ENCODE results near the gene UNK. TPM values are rescaled to one million over a fixed set of nuclear protein-coding genes. Genes with fewer than 3 reads are reported as not detected.
A peak's percentile ranks its signal among the peaks of the same experiment; 100 is the strongest.

Gene UNK
- total and polyA plus RNA-seq, 9 of the 15 experiments (the other 6 are each of a cell fraction or from before 2014, with no cell fraction given): 12.8 to 38.6 (median 24.8) TPM

- TF ChIP-seq ZBTB9 (CRISPR knock-in tag; IDR thresholded peaks at IDR 0.05) (peak; percentile 72), FOSL1 (tag; conservative IDR thresholded peaks at IDR 0.05) (peak; percentile 72), TSC22D4 (tag; IDR thresholded peaks at IDR 0.05) (no peak), ZNF445 (CRISPR knock-in tag; IDR thresholded peaks at IDR 0.05; ENCODE audit: low read depth) (no peak), ZNF24 (IDR thresholded peaks at IDR 0.05) (no peak), C11orf30 (IDR thresholded peaks at IDR 0.05; ENCODE audit: low read depth) (no peak), TOE1 (IDR thresholded peaks at IDR 0.05; ENCODE audit: borderline replicate concordance) (peak; percentile 27; the same call in 1 of the 2 replicates), TOE1 (CRISPR knock-in tag; IDR thresholded peaks at IDR 0.05; ENCODE audit: borderline replicate concordance, low read depth) (no peak), REST (IDR thresholded peaks at IDR 0.05; ENCODE audit: borderline replicate concordance) (no peak; the same call in 1 of the 2 replicates), REST (CRISPR knock-in tag; IDR thresholded peaks at IDR 0.05; ENCODE audit: low read depth) (peak; percentile 57; the same call in 1 of the 2 replicates), GABPB1 (CRISPR knock-in tag; IDR thresholded peaks at IDR 0.05) (no peak), MLLT1 (IDR thresholded peaks at IDR 0.05) (no peak; a peak in 1 of 4 replicates), ZBTB33 (CRISPR knock-in tag; IDR thresholded peaks at IDR 0.05) (peak; percentile 92), U2AF2 (optimal IDR thresholded peaks at IDR 0.05; ENCODE audit: low read depth, low read length) (no peak), ARHGAP35 (IDR thresholded peaks at IDR 0.05; ENCODE audit: partially characterized antibody) (no peak)
Observed at GRCh38 chr17:75808905-75809621, 24.5 kb downstream of the UNK start (continued).
